HG03571 (cell line): ENCODE results near the gene CNTLN.
"Not testable (repeated sequence)": the region's sequence is repeated elsewhere in the genome, so short reads cannot be mapped to it uniquely, and the experiment has no call there.

ENCODE experiments used
- ATAC-seq: cut with Tn5 transposase; IDR thresholded peaks from one replicate; pipeline ENCODE4 v1.9.1; 2021; ENCODE audit not compliant: unreplicated experiment

CNTLN gene

DNA sequence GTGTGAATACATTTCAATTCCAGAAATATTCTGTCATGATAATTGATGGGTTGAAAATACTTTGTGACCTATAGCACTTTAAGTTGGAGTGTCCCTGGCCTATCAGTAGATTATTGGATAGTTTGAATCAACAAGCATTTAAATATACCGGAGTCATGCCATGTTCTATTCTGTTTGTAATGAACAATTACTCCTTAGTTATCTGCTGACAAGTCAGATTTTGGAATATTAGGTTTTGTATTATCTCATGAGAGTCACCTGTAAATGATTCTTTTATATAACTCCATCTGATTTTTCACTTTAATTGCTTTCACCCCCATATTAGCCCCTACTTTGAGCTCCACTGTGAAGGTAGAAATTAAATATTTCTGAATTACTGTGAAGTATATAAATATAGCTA lies 351.6 kb downstream of the CNTLN start:
- ATAC-seq = no peak

DNA sequence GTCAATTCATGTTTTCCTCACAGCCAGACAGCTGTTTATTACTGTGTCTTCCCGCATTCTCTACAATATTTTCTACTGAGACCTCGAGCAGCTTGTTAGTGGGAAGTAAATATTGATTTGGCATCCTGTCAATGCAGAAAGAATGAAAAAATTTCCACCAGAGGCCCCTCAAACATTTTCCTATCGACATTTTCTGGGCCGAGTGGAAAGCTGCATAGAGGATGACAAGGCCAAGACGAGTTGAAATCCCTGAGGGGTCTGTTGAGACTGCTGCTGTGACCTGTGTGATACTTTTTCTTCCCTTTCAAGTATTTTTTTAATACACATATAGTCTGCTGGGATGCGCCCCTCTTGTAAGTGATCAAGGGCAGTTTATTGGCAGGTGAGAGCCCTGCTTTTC lies 352.6 kb downstream of the CNTLN start:
- no peak for ATAC-seq

DNA sequence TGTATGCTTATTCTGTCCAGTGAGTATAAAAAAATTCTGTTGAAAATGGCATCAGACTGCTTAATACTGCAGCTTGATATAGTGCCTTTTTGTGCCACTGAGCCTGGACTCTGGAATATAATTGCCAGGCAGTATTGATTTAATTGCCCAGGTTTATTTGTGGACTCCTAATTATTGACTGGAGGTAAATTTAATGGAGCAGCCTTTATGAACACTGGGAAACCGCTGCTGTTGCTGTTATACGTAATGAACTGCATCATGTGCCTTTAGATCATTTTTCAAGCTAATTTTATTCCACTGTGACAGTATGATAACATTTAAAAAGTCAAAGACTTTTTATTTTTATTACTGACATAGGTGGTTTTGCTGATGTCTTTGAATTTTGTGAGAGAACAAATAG lies 353.8 kb downstream of the CNTLN start:
- no peak for ATAC-seq

- no peak for ATAC-seq
These were observed 355.3 kb downstream of the CNTLN start for GRCh38 chr9:17490110-17490509.

- ATAC-seq = no peak
These were observed 356.9 kb downstream of the CNTLN start for GRCh38 chr9:17491780-17492179.

- no peak for ATAC-seq
These were observed 368.4 kb downstream of the CNTLN start for GRCh38 chr9:17503196-17503595.

- ATAC-seq = no peak
These were observed 374.3 kb downstream of the CNTLN start for GRCh38 chr9:17509151-17509550.

GRCh38 chr9:17509701-17510100 lies 374.9 kb downstream of the CNTLN start:
- ATAC-seq = no peak

- ATAC-seq = no peak
These were observed 384.9 kb downstream of the CNTLN start for GRCh38 chr9:17519761-17520160.

GRCh38 chr9:17520268-17521064 lies 385.6 kb downstream of the CNTLN start:
- ATAC-seq = no peak

GRCh38 chr9:17521100-17521855 lies 386.4 kb downstream of the CNTLN start:
- no peak for ATAC-seq

DNA sequence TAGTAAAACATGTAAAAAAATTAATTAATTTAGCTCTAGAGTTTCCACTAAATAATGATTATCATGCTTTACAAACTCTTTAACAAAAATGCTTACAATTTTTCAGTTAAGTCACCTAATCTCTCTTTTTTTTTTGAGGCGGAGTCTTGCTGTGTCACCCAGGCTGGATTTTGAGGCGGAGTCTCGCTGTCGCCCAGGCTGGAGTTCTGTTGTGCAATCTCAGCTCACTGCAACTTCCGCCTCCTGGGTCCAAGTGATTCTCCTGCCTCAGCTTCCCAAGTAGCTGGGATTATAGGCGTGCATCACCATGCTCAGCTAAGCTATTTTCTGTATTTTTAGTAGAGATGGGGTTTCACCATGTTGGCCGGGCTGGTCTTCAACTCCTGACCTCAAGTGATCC lies 391.9 kb downstream of the CNTLN start:
- ATAC-seq = not testable (repeated sequence)

GRCh38 chr9:17528859-17529258 lies 394.0 kb downstream of the CNTLN start:
- no peak for ATAC-seq

DNA sequence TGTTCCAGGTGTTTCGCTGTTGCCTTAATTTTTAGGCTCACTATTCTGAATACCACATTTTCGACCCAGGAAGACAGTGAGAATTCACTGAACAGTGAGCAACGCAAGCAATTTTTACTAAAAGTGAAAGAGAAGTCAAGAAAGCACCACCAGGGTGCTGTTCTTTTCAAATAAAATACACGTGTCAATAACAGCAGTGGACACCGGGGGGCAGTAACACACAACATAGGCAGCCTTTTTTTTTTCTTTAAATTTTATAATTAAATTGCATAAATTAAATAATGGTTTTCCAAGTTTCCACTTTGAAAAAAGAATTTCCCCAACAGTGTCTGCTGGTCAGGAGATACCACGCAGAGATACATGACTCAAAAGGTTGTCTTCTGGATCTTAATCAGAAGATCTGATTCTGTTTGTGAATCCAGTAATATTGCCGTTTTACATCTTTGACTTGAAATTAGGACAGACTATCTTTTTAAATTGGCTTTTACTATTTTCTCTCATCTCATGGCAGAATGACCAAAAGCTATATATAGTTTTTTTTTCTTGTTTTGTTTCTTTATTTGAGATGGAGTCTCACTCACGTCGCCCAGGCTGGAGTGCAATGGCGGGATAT lies 396.9 kb downstream of the CNTLN start:
- ATAC-seq = no peak

- ATAC-seq = no peak
These were observed 397.6 kb downstream of the CNTLN start for GRCh38 chr9:17532461-17532860.

DNA sequence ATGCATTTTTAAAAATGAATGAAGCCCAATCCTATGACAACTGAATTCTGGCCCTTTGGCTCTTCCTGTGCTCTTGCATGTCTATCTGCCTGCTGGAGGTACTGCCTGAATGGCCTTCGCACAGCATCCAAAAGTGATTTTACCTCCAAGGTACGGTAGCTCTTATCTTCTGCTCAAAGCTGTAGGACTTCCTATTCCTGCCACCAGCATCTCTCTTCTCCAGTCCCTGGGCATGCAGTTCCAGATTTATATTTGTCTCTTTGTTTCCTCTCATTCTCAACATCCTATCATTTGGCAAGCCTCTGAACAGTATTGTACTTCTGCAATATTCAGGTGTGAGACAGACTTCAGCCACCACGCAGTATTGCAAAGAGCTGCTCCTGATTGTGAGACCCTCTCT lies 400.3 kb downstream of the CNTLN start:
- ATAC-seq = no peak

DNA sequence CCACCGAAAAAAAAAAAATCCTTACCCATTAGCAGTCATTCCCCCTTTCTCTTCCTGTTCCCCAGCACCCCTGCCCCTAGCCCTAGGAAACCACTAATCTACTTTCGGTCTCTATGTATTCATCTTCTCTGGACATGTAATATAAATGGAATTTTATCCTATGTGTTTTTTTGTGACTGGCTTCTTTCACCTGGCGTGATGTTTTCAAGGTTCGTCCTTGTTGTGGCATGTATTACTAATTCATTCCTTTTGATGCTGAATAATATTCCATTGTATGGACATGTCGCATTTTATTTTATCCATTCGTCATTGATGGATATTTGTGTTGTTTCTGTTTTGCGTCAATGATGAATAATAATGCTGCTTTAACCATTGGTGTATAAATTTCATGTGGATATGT lies 401.2 kb downstream of the CNTLN start:
- no peak for ATAC-seq

GRCh38 chr9:17551023-17551422 lies 416.2 kb downstream of the CNTLN start:
- ATAC-seq = no peak
